ENCODE results near the gene ZNF778. TPM values are rescaled to one million over a fixed set of nuclear protein-coding genes. Genes with fewer than 3 reads are reported as not detected.

The ZNF778 gene
- total and polyA plus RNA-seq, 2 donors (not counting 1 experiment from before 2014, with no cell fraction given) = 2.2 to 13.4 TPM

DNA sequence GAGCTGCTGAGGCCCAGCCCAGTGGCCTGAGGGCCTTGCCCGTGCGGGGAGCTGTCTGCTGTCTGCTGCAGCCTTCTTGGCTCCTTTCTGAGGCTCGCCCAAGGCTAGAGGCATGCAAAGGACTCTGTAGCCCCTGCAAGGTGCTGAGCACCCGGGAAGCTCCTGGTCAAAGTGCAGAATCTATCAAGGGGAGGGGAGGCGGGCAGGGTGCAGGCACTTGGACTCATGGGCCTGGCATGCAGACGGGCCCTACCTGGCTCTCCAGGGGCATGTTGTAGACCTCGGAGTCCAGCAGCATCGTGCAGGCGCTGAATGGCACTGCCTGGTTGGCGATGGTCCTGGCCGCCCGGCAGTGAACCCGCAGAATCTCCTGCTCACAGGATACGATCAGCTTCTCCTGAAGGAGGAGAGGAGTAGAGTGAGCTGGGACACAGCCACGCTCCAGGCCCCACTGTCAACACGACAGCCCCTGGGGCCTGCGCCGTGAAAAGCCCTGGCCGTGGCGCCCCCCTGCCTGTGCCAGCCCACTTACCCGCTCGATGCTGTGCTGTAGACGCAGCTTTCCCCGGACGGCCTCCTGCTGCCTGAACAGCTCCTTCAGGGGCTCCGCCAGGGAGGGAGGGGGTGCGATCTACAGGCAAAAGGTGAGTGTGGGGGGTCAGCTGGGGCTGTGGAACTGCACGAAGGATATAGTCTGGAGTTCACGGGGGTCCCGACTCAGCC, 57.2 kb downstream of the ZNF778 start:
- ChIA-PET POLR2A (no interaction called here), CTCF (no interaction called here)
- TF ChIP-seq EZH2 (IDR thresholded peaks at IDR 0.05; ENCODE audit: borderline replicate concordance, insufficient read depth, low read depth, low read length, poor library complexity, severe bottlenecking) = no peak
- TF ChIP-seq, protein P1, sequence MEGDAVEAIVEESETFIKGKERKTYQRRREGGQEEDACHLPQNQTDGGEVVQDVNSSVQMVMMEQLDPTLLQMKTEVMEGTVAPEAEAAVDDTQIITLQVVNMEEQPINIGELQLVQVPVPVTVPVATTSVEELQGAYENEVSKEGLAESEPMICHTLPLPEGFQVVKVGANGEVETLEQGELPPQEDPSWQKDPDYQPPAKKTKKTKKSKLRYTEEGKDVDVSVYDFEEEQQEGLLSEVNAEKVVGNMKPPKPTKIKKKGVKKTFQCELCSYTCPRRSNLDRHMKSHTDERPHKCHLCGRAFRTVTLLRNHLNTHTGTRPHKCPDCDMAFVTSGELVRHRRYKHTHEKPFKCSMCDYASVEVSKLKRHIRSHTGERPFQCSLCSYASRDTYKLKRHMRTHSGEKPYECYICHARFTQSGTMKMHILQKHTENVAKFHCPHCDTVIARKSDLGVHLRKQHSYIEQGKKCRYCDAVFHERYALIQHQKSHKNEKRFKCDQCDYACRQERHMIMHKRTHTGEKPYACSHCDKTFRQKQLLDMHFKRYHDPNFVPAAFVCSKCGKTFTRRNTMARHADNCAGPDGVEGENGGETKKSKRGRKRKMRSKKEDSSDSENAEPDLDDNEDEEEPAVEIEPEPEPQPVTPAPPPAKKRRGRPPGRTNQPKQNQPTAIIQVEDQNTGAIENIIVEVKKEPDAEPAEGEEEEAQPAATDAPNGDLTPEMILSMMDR (IDR thresholded peaks at IDR 0.05) = no peak
- Histone ChIP-seq H3K4me2 (replicated peaks; ENCODE audit: low read depth, low read length, poor library complexity, severe bottlenecking) (no peak overlapping the region), H4K20me1 (ENCODE audit: control insufficient read depth, insufficient read depth, low read length, poor library complexity, severe bottlenecking) (peaks cover 92% of the 10 kb centered on the region), H3K4me3 (ENCODE audit: control extremely low read depth in 1 of 5, extremely low read depth in 1 of 5, insufficient read depth in 1 of 5, low read depth in 2 of 5, low read length in 4 of 5) (no peak overlapping the region), H2AFZ (ENCODE audit: insufficient read depth, low read depth, low read length, poor library complexity, severe bottlenecking) (no peak overlapping the region), H3K79me2 (ENCODE audit: control insufficient read depth, insufficient read depth, low read length) (peaks cover 57% of the 10 kb centered on the region), H3K27me3 (replicated peaks in 1 of 4; ENCODE audit: control extremely low read depth in 1 of 4, control insufficient read depth in 3 of 4, insufficient read depth in 4 of 4, low read length in 3 of 4) (no peaks in the 10 kb centered on the region), H3K27ac (ENCODE audit: low read length in 2 of 2) (no peak overlapping the region), H3K4me1 (ENCODE audit: control insufficient read depth in 2 of 2, insufficient read depth in 2 of 2, low read length in 2 of 2) (no peaks in the 10 kb centered on the region), H3K9me3 (ENCODE audit: control extremely low read depth in 1 of 3, control insufficient read depth in 2 of 3, insufficient read depth in 1 of 3, low read length in 2 of 3) (no peaks in the 10 kb centered on the region), H3K36me3 (replicated peaks in 1 of 2; ENCODE audit: control extremely low read depth in 1 of 2, control insufficient read depth in 1 of 2, extremely low read depth in 1 of 2, insufficient read depth in 2 of 2, low read length in 1 of 2) (peaks cover 4 to 70% of the 10 kb centered on the region in 2 experiments), H3K9ac (ENCODE audit: low read length) (no peak overlapping the region)
- Mint-ChIP-seq H3K9me3 (ENCODE audit: insufficient read depth) (no peaks in the 10 kb centered on the region), H3K4me3 (no peak overlapping the region), H3K27me3 (no peaks in the 10 kb centered on the region), H3K27ac (no peak overlapping the region), H3K4me1 (no peaks in the 10 kb centered on the region)
- WGBS (ENCODE audit: insufficient coverage) = 98% methylated on average over 24 of the region's 30 CpGs
- DNase-seq (no peak), ATAC-seq (ENCODE audit: low read depth) (no peak)
- intact Hi-C loops (cut with micrococcal nuclease) = no loop called here

DNA sequence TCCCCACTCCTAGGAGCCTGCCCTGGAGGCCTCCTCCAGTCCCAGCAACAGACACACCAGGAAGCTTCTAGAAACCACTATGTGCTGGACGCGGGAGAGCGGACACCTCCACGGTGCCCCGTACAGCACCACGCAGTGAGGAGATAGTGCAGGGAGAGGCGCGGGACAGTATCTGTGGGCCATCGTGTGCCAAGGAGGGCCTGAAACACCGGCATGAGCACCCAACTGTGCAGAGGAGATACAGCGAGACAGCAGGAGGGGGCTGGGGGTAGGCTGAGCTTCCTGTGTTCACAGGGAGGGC, 57.7 kb downstream of the ZNF778 start:
- no peaks in the 10 kb centered on the region for H3K4me1 Mint-ChIP-seq
- Histone ChIP-seq H2AFZ (ENCODE audit: insufficient read depth, low read depth, low read length, poor library complexity, severe bottlenecking) (no peak overlapping the region), H3K36me3 (replicated peaks in 1 of 2; ENCODE audit: control extremely low read depth in 1 of 2, control insufficient read depth in 1 of 2, extremely low read depth in 1 of 2, insufficient read depth in 2 of 2, low read length in 1 of 2) (peaks cover 4 to 68% of the 10 kb centered on the region in 2 experiments), H3K4me1 (ENCODE audit: control insufficient read depth in 2 of 2, insufficient read depth in 2 of 2, low read length in 2 of 2) (no peaks in the 10 kb centered on the region), H4K20me1 (ENCODE audit: control insufficient read depth, insufficient read depth, low read length, poor library complexity, severe bottlenecking) (peaks cover 92% of the 10 kb centered on the region), H3K9me3 (ENCODE audit: control extremely low read depth in 1 of 3, control insufficient read depth in 2 of 3, insufficient read depth in 1 of 3, low read length in 2 of 3) (no peaks in the 10 kb centered on the region), H3K9ac (ENCODE audit: low read length) (no peak overlapping the region), H3K4me3 (ENCODE audit: control extremely low read depth in 1 of 5, extremely low read depth in 1 of 5, insufficient read depth in 1 of 5, low read depth in 2 of 5, low read length in 4 of 5) (no peak overlapping the region), H3K79me2 (ENCODE audit: control insufficient read depth, insufficient read depth, low read length) (peaks cover 54% of the 10 kb centered on the region), H3K27me3 (replicated peaks in 1 of 4; ENCODE audit: control extremely low read depth in 1 of 4, control insufficient read depth in 3 of 4, insufficient read depth in 4 of 4, low read length in 3 of 4) (no peaks in the 10 kb centered on the region), H3K4me2 (replicated peaks; ENCODE audit: low read depth, low read length, poor library complexity, severe bottlenecking) (no peak overlapping the region), H3K27ac (ENCODE audit: low read length in 2 of 2) (no peak overlapping the region)
- DNase-seq (no peak), ATAC-seq (ENCODE audit: low read depth) (no peak)
- ChIA-PET CTCF (no interaction called here), POLR2A (no interaction called here)
- H3K27ac Mint-ChIP-seq = no peak overlapping the region
- no peaks in the 10 kb centered on the region for H3K27me3 Mint-ChIP-seq
- intact Hi-C loops (cut with micrococcal nuclease) = no loop called here
- H3K4me3 Mint-ChIP-seq = no peak overlapping the region
- no peak for TF ChIP-seq EZH2 (IDR thresholded peaks at IDR 0.05; ENCODE audit: borderline replicate concordance, insufficient read depth, low read depth, low read length, poor library complexity, severe bottlenecking)
- TF ChIP-seq, protein P1 (IDR thresholded peaks at IDR 0.05) = no peak
- no peaks in the 10 kb centered on the region for H3K9me3 Mint-ChIP-seq (ENCODE audit: insufficient read depth)
- WGBS (ENCODE audit: insufficient coverage) = 98% methylated on average over 11 of the region's 11 CpGs

Measured in B cell (primary cell).